Measurements from ENCODE around the gene SLC11A2.

DNA sequence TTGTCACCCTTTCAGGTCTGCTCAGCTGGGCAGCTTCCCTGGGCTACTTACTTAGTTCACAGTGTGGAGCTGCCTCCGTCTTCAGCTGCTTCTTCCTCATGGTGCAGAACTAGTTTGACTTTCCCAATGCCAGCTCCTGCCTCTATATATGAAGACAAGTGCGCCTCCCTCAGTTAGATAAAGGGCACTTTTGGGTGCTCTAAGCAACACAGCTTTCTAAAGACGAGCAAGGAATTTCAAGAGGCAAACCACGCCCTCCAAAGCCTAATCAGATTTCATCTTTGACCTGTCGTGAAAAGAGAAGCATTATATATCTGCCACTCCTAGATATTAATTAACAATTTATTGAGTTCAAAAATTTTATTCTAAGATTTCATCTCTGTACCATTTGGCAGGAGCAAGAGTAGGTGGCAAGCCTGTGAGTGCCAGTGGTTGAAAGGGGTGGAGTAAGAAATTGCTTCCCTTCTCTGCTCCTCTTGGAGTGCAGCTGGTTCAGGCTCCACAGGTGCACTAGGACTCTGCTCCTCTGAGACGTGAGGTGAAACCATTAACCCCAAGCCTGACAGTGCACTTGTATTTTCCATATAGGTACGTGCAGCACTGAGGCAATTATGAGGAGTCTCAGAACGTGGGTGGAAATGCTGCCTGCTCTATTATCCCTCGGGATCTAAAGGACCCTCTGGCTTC lies 2.1 kb upstream of the SLC11A2 start:
- no peak for TF ChIP-seq EZH2 (IDR thresholded peaks at IDR 0.05; ENCODE audit: low read length)
- TF ChIP-seq, protein P1, sequence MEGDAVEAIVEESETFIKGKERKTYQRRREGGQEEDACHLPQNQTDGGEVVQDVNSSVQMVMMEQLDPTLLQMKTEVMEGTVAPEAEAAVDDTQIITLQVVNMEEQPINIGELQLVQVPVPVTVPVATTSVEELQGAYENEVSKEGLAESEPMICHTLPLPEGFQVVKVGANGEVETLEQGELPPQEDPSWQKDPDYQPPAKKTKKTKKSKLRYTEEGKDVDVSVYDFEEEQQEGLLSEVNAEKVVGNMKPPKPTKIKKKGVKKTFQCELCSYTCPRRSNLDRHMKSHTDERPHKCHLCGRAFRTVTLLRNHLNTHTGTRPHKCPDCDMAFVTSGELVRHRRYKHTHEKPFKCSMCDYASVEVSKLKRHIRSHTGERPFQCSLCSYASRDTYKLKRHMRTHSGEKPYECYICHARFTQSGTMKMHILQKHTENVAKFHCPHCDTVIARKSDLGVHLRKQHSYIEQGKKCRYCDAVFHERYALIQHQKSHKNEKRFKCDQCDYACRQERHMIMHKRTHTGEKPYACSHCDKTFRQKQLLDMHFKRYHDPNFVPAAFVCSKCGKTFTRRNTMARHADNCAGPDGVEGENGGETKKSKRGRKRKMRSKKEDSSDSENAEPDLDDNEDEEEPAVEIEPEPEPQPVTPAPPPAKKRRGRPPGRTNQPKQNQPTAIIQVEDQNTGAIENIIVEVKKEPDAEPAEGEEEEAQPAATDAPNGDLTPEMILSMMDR (optimal IDR thresholded peaks at IDR 0.05 in 1 of 3, IDR thresholded peaks at IDR 0.05 in 1 of 3, conservative IDR thresholded peaks at IDR 0.05 in 1 of 3; ENCODE audit: extremely low read depth in 1 of 3, insufficient read depth in 2 of 3, low read length in 3 of 3): peak; percentile 39 to 60 (median 55)
